Left colon (tissue), 2 donors: ENCODE results near the gene CYP24A1. TPM values are rescaled to one million over a fixed set of nuclear protein-coding genes. Genes with fewer than 3 reads are reported as not detected.
A peak's percentile ranks its signal among the peaks of the same experiment; 100 is the strongest.

ENCODE experiments used
- ATAC-seq: fragments of 200-7000 bp; cut with Tn5 transposase; one replicate; pipeline ENCODE4 v1.9.1; 2020; ENCODE audit warnings: mild to moderate bottlenecking, moderate library complexity
- DNase-seq, 2 donors: peaks; one replicate each; pipeline ENCODE4 v3.0.0-alpha.2; 2020
- intact Hi-C, 2 donors: fragments of 100-400 bp; cut with DNase I in 1 of 2; cut with micrococcal nuclease in 1 of 2; formaldehyde crosslinking; loops; one replicate each; pipeline versions ENCODE4 v1.11.2 to v1.14.0; 2022; cut with DNase I, micrococcal nuclease
- total RNA-seq, 2 donors: library from RNA; stranded (reverse); fragmentation: NEBNext Ultra II Directional; extraction: Animal tissue kit (Norgen Biotek cat#: 25700); gene quantifications; one replicate each; pipeline ENCODE4 v1.2.1, GENCODE V29; 2021
- donor health status: DM: no; HTN: no; CAD: no.
- donor health status: DM: yes; HTN: yes; CAD: no.

CYP24A1 gene
- total RNA-seq, 2 donors from 2014 or later = not detected

- DNase-seq = no peak
- ATAC-seq = no peak
- intact Hi-C loops = no loop called here
Observed at GRCh38 chr20:54205450-54205849, 31.7 kb upstream of the CYP24A1 start.

- DNase-seq (no peak), ATAC-seq (no peak)
- intact Hi-C loops = no loop called here
Observed at GRCh38 chr20:54204481-54204880, 30.7 kb upstream of the CYP24A1 start.

- intact Hi-C loops = no loop called here
- ATAC-seq (no peak), DNase-seq (no peak)
Observed at GRCh38 chr20:54204063-54204462, 30.3 kb upstream of the CYP24A1 start.

GRCh38 chr20:54203281-54203680 lies 29.5 kb upstream of the CYP24A1 start:
- DNase-seq (no peak), ATAC-seq (peak; percentile 77)
- intact Hi-C loops = no loop called here

GRCh38 chr20:54201268-54201846 lies 27.6 kb upstream of the CYP24A1 start:
- DNase-seq (no peak), ATAC-seq (no peak)
- intact Hi-C loops = no loop called here

GRCh38 chr20:54200487-54201267 lies 26.9 kb upstream of the CYP24A1 start:
- peak; percentile 28 to 38 for DNase-seq
- peak; percentile 46 for ATAC-seq
- intact Hi-C loops = no loop called here

- ATAC-seq (peak; percentile 39), DNase-seq (peak; percentile 56 to 83)
- intact Hi-C loops = loop anchor here (5.0 to 10.0 kb wide), 2 partner anchors 102 to 105 kb away; no protein-coding TSS in a partner anchor
Observed at GRCh38 chr20:54199721-54200176, 26.0 kb upstream of the CYP24A1 start.

GRCh38 chr20:54199283-54199682 lies 25.5 kb upstream of the CYP24A1 start:
- intact Hi-C loops = loop anchor here (5.0 to 10.0 kb wide), 2 partner anchors 102 to 104 kb away; no protein-coding TSS in a partner anchor
- DNase-seq (no peak), ATAC-seq (no peak)

- DNase-seq = no peak
Observed at GRCh38 chr20:54197621-54198604, 24.1 kb upstream of the CYP24A1 start.

GRCh38 chr20:54195483-54196472 lies 22.0 kb upstream of the CYP24A1 start:
- ATAC-seq = no peak
- intact Hi-C loops = loop anchor here (5.0 to 10.0 kb wide), 2 partner anchors 98 to 101 kb away; no protein-coding TSS in a partner anchor
- DNase-seq = no peak

More at GRCh38 chr20:54197621-54198604, 24.1 kb upstream of the CYP24A1 start:
- peak; percentile 28 for ATAC-seq
- intact Hi-C loops = loop anchor here (5.0 to 10.0 kb wide), 2 partner anchors 101 to 103 kb away; no protein-coding TSS in a partner anchor

GRCh38 chr20:54194724-54195438 lies 21.1 kb upstream of the CYP24A1 start:
- intact Hi-C loops = loop anchor here (5.0 to 10.0 kb wide), 2 partner anchors 98 to 100 kb away; no protein-coding TSS in a partner anchor
- ATAC-seq = no peak

GRCh38 chr20:54193817-54194216 lies 20.0 kb upstream of the CYP24A1 start:
- DNase-seq = no peak
- ATAC-seq = no peak
- intact Hi-C loops = loop anchor here in 1 of 2 donors (10.0 kb wide), 1 partner anchor 99 kb away; no protein-coding TSS in a partner anchor

More at GRCh38 chr20:54194724-54195438, 21.1 kb upstream of the CYP24A1 start:
- DNase-seq = no peak

GRCh38 chr20:54190217-54190616 lies 16.4 kb upstream of the CYP24A1 start:
- ATAC-seq (no peak), DNase-seq (no peak)
- intact Hi-C loops = loop anchor here in 1 of 2 donors (10.0 kb wide), 1 partner anchor 95 kb away; no protein-coding TSS in a partner anchor

GRCh38 chr20:54189630-54190029 lies 15.8 kb upstream of the CYP24A1 start:
- no peak for DNase-seq
- no peak for ATAC-seq
- intact Hi-C loops = loop anchor here in 1 of 2 donors (10.0 kb wide), 1 partner anchor 95 kb away; no protein-coding TSS in a partner anchor

GRCh38 chr20:54188132-54188849 lies 14.5 kb upstream of the CYP24A1 start:
- no peak for DNase-seq
- no peak for ATAC-seq
- intact Hi-C loops = no loop called here
